Measurements from ENCODE around the gene IFNL3. TPM values are rescaled to one million over a fixed set of nuclear protein-coding genes. Genes with fewer than 3 reads are reported as not detected.

Gene IFNL3
- total RNA-seq, 1 experiment from 2014 or later = not detected

GRCh38 chr19:39257227-39257626 lies 12.4 kb upstream of the IFNL3 start:
- peaks cover 77% of the 10 kb centered on the region for H3K4me1 ChIP-seq
- ChIA-PET CTCF (no interaction called here), POLR2A (no interaction called here)
- H3K4me1 Mint-ChIP-seq (ENCODE audit: low read depth, unreplicated experiment) = peaks cover 48% of the 10 kb centered on the region
- no peak for DNase-seq
- no peaks in the 10 kb centered on the region for H3K27me3 ChIP-seq (replicated peaks; ENCODE audit: control insufficient read depth, insufficient read depth, low read length)
- TF ChIP-seq CTCF (IDR thresholded peaks at IDR 0.05; ENCODE audit: insufficient read depth in 1 of 2, low read depth in 1 of 2, low read length in 1 of 2, severe bottlenecking in 1 of 2, unreplicated experiment in 1 of 2) = no peak
- intact Hi-C loops (cut with micrococcal nuclease; ENCODE audit: unreplicated experiment) = no loop called here
- H3K4me3 Mint-ChIP-seq (ENCODE audit: unreplicated experiment) = no peak overlapping the region
- H3K36me3 Mint-ChIP-seq (ENCODE audit: insufficient read depth, unreplicated experiment) = peaks cover 25% of the 10 kb centered on the region
- BruUV-seq (replicated peaks) = TSS peak; percentile 84
- 0 out of 2 replicates have a peak, but pooled peaks cover 8% of the 10 kb centered on the region for H3K9me3 ChIP-seq
- no peak overlapping the region for H3K4me3 ChIP-seq (ENCODE audit: low read depth, low read length)
- no peaks in the 10 kb centered on the region for H3K36me3 ChIP-seq (ENCODE audit: control insufficient read depth, insufficient read depth, low read length)
- no peaks in the 10 kb centered on the region for H3K27me3 Mint-ChIP-seq (ENCODE audit: insufficient read depth, unreplicated experiment)
- H3K27ac Mint-ChIP-seq (ENCODE audit: unreplicated experiment) = peak overlapping the region; percentile 93
- peaks cover 4% of the 10 kb centered on the region for H3K9me3 Mint-ChIP-seq (ENCODE audit: unreplicated experiment)

DNA sequence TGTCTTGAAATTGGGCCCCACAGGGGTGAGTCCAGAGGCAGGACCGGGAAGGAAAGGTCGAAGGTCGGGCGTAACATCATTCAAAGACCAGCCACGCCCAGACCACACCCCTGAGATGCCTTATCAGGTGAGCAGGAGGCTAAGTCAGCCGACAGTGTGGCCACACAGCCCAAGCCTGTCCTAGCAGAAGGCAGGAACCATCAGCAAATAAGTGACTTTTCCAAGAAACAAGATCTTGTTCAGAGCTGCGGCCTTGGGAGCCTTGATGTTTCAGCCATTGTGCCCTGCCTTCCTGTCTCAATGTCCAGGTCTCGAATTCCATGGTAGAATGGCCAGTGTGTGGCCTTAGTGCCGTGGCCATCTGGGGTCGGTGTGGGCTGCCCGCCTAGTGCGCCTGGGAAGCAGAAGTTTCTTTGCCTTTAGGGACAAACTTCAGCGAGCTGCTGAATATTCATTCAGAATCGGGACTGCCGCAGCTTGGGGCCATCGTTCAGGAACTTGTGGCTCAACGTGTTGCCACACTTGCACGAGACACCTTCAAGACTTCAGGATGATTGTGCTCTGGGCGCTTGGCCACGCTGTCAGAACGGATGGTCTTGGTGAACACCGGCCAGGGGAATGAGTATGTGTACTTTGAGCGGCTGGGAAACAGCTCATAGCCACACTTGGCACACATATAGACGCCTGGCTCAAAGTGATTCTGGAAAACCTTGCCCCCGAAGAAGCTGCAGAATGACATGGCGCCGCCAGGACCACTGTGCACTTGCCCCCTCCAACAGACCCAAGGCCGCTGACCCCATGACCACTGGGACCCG lies 9.9 kb upstream of the IFNL3 start:
- Histone ChIP-seq H3K4me3 (ENCODE audit: low read depth, low read length) (no peak overlapping the region), H3K27me3 (replicated peaks; ENCODE audit: control insufficient read depth, insufficient read depth, low read length) (no peaks in the 10 kb centered on the region), H3K4me1 (peaks cover 66% of the 10 kb centered on the region), H3K9me3 (0 out of 2 replicates have a peak, but pooled peaks cover 8% of the 10 kb centered on the region), H3K36me3 (ENCODE audit: control insufficient read depth, insufficient read depth, low read length) (no peaks in the 10 kb centered on the region)
- CTCF ChIA-PET = no interaction called here
- POLR2A ChIA-PET = no interaction called here
- H3K27ac Mint-ChIP-seq (ENCODE audit: unreplicated experiment) = peak overlapping the region; percentile 58
- peaks cover 52% of the 10 kb centered on the region for H3K4me1 Mint-ChIP-seq (ENCODE audit: low read depth, unreplicated experiment)
- H3K36me3 Mint-ChIP-seq (ENCODE audit: insufficient read depth, unreplicated experiment) = peaks cover 25% of the 10 kb centered on the region
- BruUV-seq (replicated peaks) = TSS peak; percentile 40
- no peak overlapping the region for H3K4me3 Mint-ChIP-seq (ENCODE audit: unreplicated experiment)
- TF ChIP-seq CTCF (IDR thresholded peaks at IDR 0.05; ENCODE audit: insufficient read depth in 1 of 2, low read depth in 1 of 2, low read length in 1 of 2, severe bottlenecking in 1 of 2, unreplicated experiment in 1 of 2) = no peak
- intact Hi-C loops (cut with micrococcal nuclease; ENCODE audit: unreplicated experiment) = no loop called here
- H3K27me3 Mint-ChIP-seq (ENCODE audit: insufficient read depth, unreplicated experiment) = no peaks in the 10 kb centered on the region
- peak; percentile 78 to 90 for DNase-seq
- H3K9me3 Mint-ChIP-seq (ENCODE audit: unreplicated experiment) = peaks cover 12% of the 10 kb centered on the region

DNA sequence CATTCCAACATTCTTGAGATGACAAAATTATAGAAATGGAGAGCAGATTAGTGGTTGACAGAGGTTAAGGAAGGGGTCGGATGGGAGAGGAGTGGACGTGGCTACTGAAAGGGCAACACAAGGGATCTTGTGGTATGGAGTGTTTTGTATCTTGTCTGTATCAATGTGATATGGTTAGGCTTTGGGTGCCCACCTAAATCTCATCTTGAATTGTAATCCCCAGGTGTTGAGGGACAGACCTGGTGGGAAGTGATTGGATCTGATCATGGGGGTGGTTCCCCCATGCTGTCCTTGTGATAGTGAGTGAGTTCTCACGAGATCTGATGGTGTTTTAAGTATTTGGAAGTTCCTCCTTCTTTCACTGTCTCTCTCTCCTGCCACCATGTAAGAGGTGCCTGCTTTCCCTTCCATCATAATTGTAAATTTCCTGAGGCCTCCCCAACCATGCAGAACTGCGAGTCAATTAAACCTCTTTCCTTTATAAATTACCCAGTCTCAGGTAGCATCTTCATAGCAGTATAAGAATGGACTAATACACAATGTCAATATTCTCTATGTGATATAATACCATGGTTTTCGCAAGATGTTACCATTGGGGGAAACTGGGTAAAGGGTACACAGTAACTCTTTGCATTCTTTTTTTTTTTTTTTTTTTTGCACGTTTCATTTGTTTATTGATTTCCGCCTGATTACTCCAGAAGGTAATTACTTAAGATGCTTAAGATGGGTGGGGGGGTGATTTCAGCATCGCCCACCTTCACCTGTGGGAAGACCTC lies 8.8 kb upstream of the IFNL3 start:
- Mint-ChIP-seq H3K27me3 (ENCODE audit: insufficient read depth, unreplicated experiment) (no peaks in the 10 kb centered on the region), H3K4me3 (ENCODE audit: unreplicated experiment) (no peak overlapping the region), H3K9me3 (ENCODE audit: unreplicated experiment) (peaks cover 12% of the 10 kb centered on the region), H3K4me1 (ENCODE audit: low read depth, unreplicated experiment) (peaks cover 45% of the 10 kb centered on the region), H3K36me3 (ENCODE audit: insufficient read depth, unreplicated experiment) (peaks cover 25% of the 10 kb centered on the region), H3K27ac (ENCODE audit: unreplicated experiment) (no peak overlapping the region)
- intact Hi-C loops (cut with micrococcal nuclease; ENCODE audit: unreplicated experiment) = no loop called here
- no peak for TF ChIP-seq CTCF (IDR thresholded peaks at IDR 0.05; ENCODE audit: insufficient read depth in 1 of 2, low read depth in 1 of 2, low read length in 1 of 2, severe bottlenecking in 1 of 2, unreplicated experiment in 1 of 2)
- Histone ChIP-seq H3K9me3 (0 out of 2 replicates have a peak, but pooled peaks cover 8% of the 10 kb centered on the region), H3K4me1 (peaks cover 58% of the 10 kb centered on the region), H3K36me3 (ENCODE audit: control insufficient read depth, insufficient read depth, low read length) (no peaks in the 10 kb centered on the region), H3K4me3 (ENCODE audit: low read depth, low read length) (no peak overlapping the region), H3K27me3 (replicated peaks; ENCODE audit: control insufficient read depth, insufficient read depth, low read length) (no peaks in the 10 kb centered on the region)
- DNase-seq = no peak
- ChIA-PET POLR2A (no interaction called here), CTCF (no interaction called here)
- no TSS peak for BruUV-seq (replicated peaks)
